ENCODE data around the gene PER1. TPM values are rescaled to one million over a fixed set of nuclear protein-coding genes. Genes with fewer than 3 reads are reported as not detected.

The PER1 gene
- total and polyA plus RNA-seq, 2 of the 8 experiments (the other 6 are each of a cell fraction or from before 2014, with no cell fraction given) = 9.6 to 38.0 TPM

DNA sequence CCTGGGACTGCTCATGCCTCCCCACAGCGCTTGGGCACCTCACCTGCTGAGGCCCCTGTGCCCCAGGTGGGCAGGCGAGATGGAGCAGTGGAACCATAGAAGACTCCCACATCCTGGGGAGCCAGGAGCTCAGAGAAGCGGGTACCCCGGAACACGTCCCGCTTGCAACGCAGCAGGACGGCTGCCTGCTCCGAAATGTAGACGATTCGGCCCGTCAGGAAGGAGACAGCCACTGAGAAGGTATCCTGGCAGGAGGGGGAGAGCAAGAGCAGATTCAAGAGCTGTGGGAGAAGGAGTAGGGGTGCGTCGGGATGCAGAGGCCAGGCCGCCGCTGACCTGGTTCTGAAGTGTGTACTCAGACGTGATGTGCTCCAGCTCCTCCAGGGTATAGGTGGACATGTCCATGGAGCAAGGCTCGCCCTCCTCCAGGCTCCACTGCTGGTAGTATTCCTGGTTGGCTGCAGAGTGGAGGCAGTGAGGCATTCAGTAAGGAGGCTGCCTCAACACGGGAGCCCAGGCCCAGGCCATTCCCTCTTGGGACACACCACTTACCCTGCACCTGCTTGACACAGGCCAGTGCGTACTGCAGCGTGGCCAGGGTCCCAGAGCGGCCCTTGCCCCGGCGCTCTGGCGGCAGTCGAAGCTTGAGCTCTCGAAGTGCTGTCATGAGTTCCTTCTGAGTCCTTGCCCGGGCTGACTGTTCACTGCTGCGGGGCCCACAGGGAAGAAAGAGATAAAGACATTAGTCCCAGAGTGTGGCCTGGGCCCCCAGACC is 2.6 kb downstream of the PER1 start (continued):
- TF ChIP-seq RXRA (IDR thresholded peaks at IDR 0.05; ENCODE audit: insufficient read depth, low read depth, low read length) (no peak), EP300 (IDR thresholded peaks at IDR 0.05; ENCODE audit: borderline replicate concordance in 1 of 2, low read depth in 2 of 2, low read length in 2 of 2) (no peak), JUND (IDR thresholded peaks at IDR 0.05; ENCODE audit: low read length) (no peak), CTCF (IDR thresholded peaks at IDR 0.05; ENCODE audit: control extremely low read depth in 1 of 3, insufficient read depth in 1 of 3, low read depth in 1 of 3, low read length in 3 of 3) (no peak)

All from H1 (cell line).